CD4-positive, CD25-positive, alpha-beta regulatory T cell (primary cell): ENCODE results near the gene SLC45A1. TPM values are rescaled to one million over a fixed set of nuclear protein-coding genes. Genes with fewer than 3 reads are reported as not detected.

ENCODE experiments used
- ATAC-seq, 2 donors: fragments of 150-1000 bp; cut with Tn5 transposase; one replicate each; pipeline ENCODE4 v1.10.0; 2021; ENCODE audit warnings: low read depth in 2 of 2, moderate number of reproducible peaks in 2 of 2, moderate library complexity in 1 of 2
- DNase-seq, 3 donors: peaks; one replicate each; pipeline versions ENCODE4 v3.0.0 to v3.0.0-alpha.2; 2012 to 2022; ENCODE audit warnings: mixed read lengths in 1 of 3
- H3K27ac ChIP-seq: one replicate; pipeline ENCODE4 v1.7.0; 2013; ENCODE audit warnings: mild to moderate bottlenecking, low read length; ENCODE audit not compliant: insufficient read depth, poor library complexity, severe bottlenecking
- H3K27me3 ChIP-seq: one replicate; pipeline ENCODE4 v1.7.0; 2013; ENCODE audit warnings: low read length; ENCODE audit not compliant: control insufficient read depth, insufficient read depth
- H3K36me3 ChIP-seq: one replicate; pipeline ENCODE4 v1.7.0; 2013; ENCODE audit warnings: mild to moderate bottlenecking, low read length, moderate library complexity; ENCODE audit not compliant: control insufficient read depth, insufficient read depth
- H3K4me1 ChIP-seq: 2 replicates; pipeline ENCODE4 v1.7.0; 2013; ENCODE audit warnings: mild to moderate bottlenecking, low read length; ENCODE audit not compliant: insufficient read depth, control insufficient read depth, poor library complexity, severe bottlenecking
- H3K4me3 ChIP-seq: one replicate; pipeline ENCODE4 v1.7.0; 2013; ENCODE audit warnings: low read depth, mild to moderate bottlenecking, low read length, moderate library complexity
- H3K9me3 ChIP-seq, 2 experiments: 1 replicate in 1 of 2; 2 replicates in 1 of 2; pipeline ENCODE4 v1.7.0; 2013; ENCODE audit warnings: low read length in 2 of 2, mild to moderate bottlenecking in 1 of 2, moderate library complexity in 1 of 2; ENCODE audit not compliant: control insufficient read depth in 2 of 2
- H3K27ac Mint-ChIP-seq, 3 donors: one replicate each; pipeline ENCODE4 v1.8.0; 2020 to 2022; ENCODE audit warnings: mild to moderate bottlenecking in 3 of 3, mixed read lengths in 3 of 3, moderate library complexity in 2 of 3
- H3K27me3 Mint-ChIP-seq: one replicate; pipeline ENCODE4 v1.8.0; 2022; ENCODE audit warnings: mild to moderate bottlenecking, mixed read lengths
- H3K36me3 Mint-ChIP-seq: one replicate; pipeline ENCODE4 v1.8.0; 2020; ENCODE audit warnings: mixed read lengths
- H3K4me1 Mint-ChIP-seq, 4 donors: one replicate each; pipeline ENCODE4 v1.8.0; 2020 to 2022; ENCODE audit warnings: mixed read lengths in 4 of 4, mild to moderate bottlenecking in 1 of 4
- H3K4me3 Mint-ChIP-seq, 4 donors: one replicate each; pipeline ENCODE4 v1.8.0; 2020 to 2022; ENCODE audit warnings: mild to moderate bottlenecking in 4 of 4, mixed read lengths in 4 of 4, moderate library complexity in 3 of 4
- H3K9me3 Mint-ChIP-seq, 7 donors: one replicate each; pipeline ENCODE4 v1.8.0; 2020 to 2022; ENCODE audit warnings: mixed read lengths in 7 of 7, mild to moderate bottlenecking in 3 of 7, moderate library complexity in 2 of 7
- polyA plus RNA-seq, 4 donors: library from polyadenylated mRNA; unstranded; fragments of 300-500 nt; fragmentation: Illumina TruSeq; gene quantifications; one replicate each; pipeline ENCODE4 v1.2.3, GENCODE V29; 2021
- total RNA-seq: library from RNA; stranded (reverse); gene quantifications from one replicate; pipeline ENCODE4 v1.2.3, GENCODE V29; 2022

The SLC45A1 gene
- total and polyA plus RNA-seq, 5 donors from 2014 or later, result 0.47 to 1.4 (median 0.68) TPM

- Mint-ChIP-seq H3K9me3 (peaks cover 0 to 2% (median 0%) of the 10 kb centered on the region in 7 donors), H3K4me1 (peaks cover 37 to 91% (median 73%) of the 10 kb centered on the region in 4 donors), H3K4me3 (peak overlapping the region in 3 of 4 donors; percentile 21 to 52 (median 29)), H3K36me3 (peaks cover 30% of the 10 kb centered on the region), H3K27me3 (no peaks in the 10 kb centered on the region), H3K27ac (peak overlapping the region; percentile 38 to 91 (median 46))
- Histone ChIP-seq H3K27ac (no peak overlapping the region), H3K36me3 (peaks cover 28% of the 10 kb centered on the region), H3K27me3 (no peaks in the 10 kb centered on the region), H3K4me1 (peaks cover 53% of the 10 kb centered on the region), H3K4me3 (peak overlapping the region; percentile 3), H3K9me3 (no peaks in the 10 kb centered on the region)
- DNase-seq, result no peak
- no peak for ATAC-seq
Observed at GRCh38 chr1:8382051-8382505, 64.2 kb downstream of the SLC45A1 start.

- H3K36me3 Mint-ChIP-seq, result peaks cover 32% of the 10 kb centered on the region
- ATAC-seq, result peak; percentile 65
- Histone ChIP-seq H3K36me3 (peaks cover 29% of the 10 kb centered on the region), H3K4me1 (peaks cover 46% of the 10 kb centered on the region), H3K4me3 (peak overlapping the region; percentile 64), H3K27ac (peak overlapping the region; percentile 47), H3K9me3 (no peaks in the 10 kb centered on the region), H3K27me3 (no peaks in the 10 kb centered on the region)
- peak overlapping the region; percentile 39 to 94 (median 91) for H3K27ac Mint-ChIP-seq
- peak in 2 of 3 donors; percentile 32 to 39 for DNase-seq
- H3K4me3 Mint-ChIP-seq, result peak overlapping the region; percentile 52 to 82 (median 76)
- peaks cover 38 to 92% (median 73%) of the 10 kb centered on the region in 4 donors for H3K4me1 Mint-ChIP-seq
- H3K27me3 Mint-ChIP-seq, result no peaks in the 10 kb centered on the region
- peaks cover 0 to 2% (median 0%) of the 10 kb centered on the region in 7 donors for H3K9me3 Mint-ChIP-seq
Observed at GRCh38 chr1:8382608-8383505, 64.9 kb downstream of the SLC45A1 start.

GRCh38 chr1:8384088-8384487 lies 66.2 kb downstream of the SLC45A1 start:
- H3K4me3 Mint-ChIP-seq, result peak overlapping the region in 2 of 4 donors; percentile 6 to 33
- ATAC-seq, result no peak
- Histone ChIP-seq H3K9me3 (no peaks in the 10 kb centered on the region), H3K27me3 (no peaks in the 10 kb centered on the region), H3K4me3 (no peak overlapping the region), H3K4me1 (peaks cover 35% of the 10 kb centered on the region), H3K36me3 (peaks cover 34% of the 10 kb centered on the region), H3K27ac (peak overlapping the region; percentile 28)
- H3K4me1 Mint-ChIP-seq, result peaks cover 39 to 86% (median 67%) of the 10 kb centered on the region in 4 donors
- peak overlapping the region; percentile 65 to 89 (median 82) for H3K27ac Mint-ChIP-seq
- no peak for DNase-seq
- H3K27me3 Mint-ChIP-seq, result no peaks in the 10 kb centered on the region
- H3K36me3 Mint-ChIP-seq, result peaks cover 34% of the 10 kb centered on the region
- H3K9me3 Mint-ChIP-seq, result peaks cover 0 to 2% (median 0%) of the 10 kb centered on the region in 7 donors

- Mint-ChIP-seq H3K4me1 (peaks cover 39 to 85% (median 69%) of the 10 kb centered on the region in 4 donors), H3K27me3 (no peaks in the 10 kb centered on the region), H3K36me3 (peaks cover 39% of the 10 kb centered on the region), H3K4me3 (peak overlapping the region in 2 of 4 donors; percentile 7 to 33), H3K27ac (peak overlapping the region; percentile 65 to 89 (median 82)), H3K9me3 (peaks cover 0 to 2% (median 0%) of the 10 kb centered on the region in 7 donors)
- Histone ChIP-seq H3K27ac (no peak overlapping the region), H3K9me3 (no peaks in the 10 kb centered on the region), H3K4me3 (no peak overlapping the region), H3K36me3 (peaks cover 35% of the 10 kb centered on the region), H3K27me3 (no peaks in the 10 kb centered on the region), H3K4me1 (peaks cover 30% of the 10 kb centered on the region)
- DNase-seq (no peak), ATAC-seq (no peak)
Observed at GRCh38 chr1:8384577-8384976, 66.7 kb downstream of the SLC45A1 start.

- Histone ChIP-seq H3K27ac (no peak overlapping the region), H3K27me3 (no peaks in the 10 kb centered on the region), H3K4me3 (no peak overlapping the region), H3K36me3 (peaks cover 40% of the 10 kb centered on the region), H3K4me1 (peaks cover 30% of the 10 kb centered on the region), H3K9me3 (no peaks in the 10 kb centered on the region)
- Mint-ChIP-seq H3K4me1 (peaks cover 46 to 86% (median 73%) of the 10 kb centered on the region in 4 donors), H3K27ac (peak overlapping the region in 1 of 3 donors; percentile 52), H3K9me3 (peaks cover 0 to 2% (median 0%) of the 10 kb centered on the region in 7 donors), H3K36me3 (peaks cover 42% of the 10 kb centered on the region), H3K4me3 (no peak overlapping the region), H3K27me3 (no peaks in the 10 kb centered on the region)
- ATAC-seq, result no peak
- no peak for DNase-seq
Observed at GRCh38 chr1:8386247-8386646, 68.3 kb downstream of the SLC45A1 start.

- H3K36me3 ChIP-seq, result peaks cover 45% of the 10 kb centered on the region
- Mint-ChIP-seq H3K4me1 (peaks cover 42 to 82% (median 69%) of the 10 kb centered on the region in 4 donors), H3K9me3 (no peaks in the 10 kb centered on the region), H3K27me3 (no peaks in the 10 kb centered on the region), H3K27ac (peak overlapping the region; percentile 52 to 91 (median 80)), H3K36me3 (peaks cover 43% of the 10 kb centered on the region), H3K4me3 (peak overlapping the region in 1 of 4 donors; percentile 30)
- H3K4me1 ChIP-seq, result peaks cover 13% of the 10 kb centered on the region
- no peak overlapping the region for H3K4me3 ChIP-seq
- H3K27ac ChIP-seq, result no peak overlapping the region
- H3K9me3 ChIP-seq, result no peaks in the 10 kb centered on the region
- DNase-seq (no peak), ATAC-seq (no peak)
- H3K27me3 ChIP-seq, result no peaks in the 10 kb centered on the region
Observed at GRCh38 chr1:8388732-8389562, 71.0 kb downstream of the SLC45A1 start.

GRCh38 chr1:8389958-8390535 lies 72.1 kb downstream of the SLC45A1 start:
- DNase-seq, result no peak

More at GRCh38 chr1:8389958-8390535, 72.1 kb downstream of the SLC45A1 start:
- Mint-ChIP-seq H3K9me3 (no peaks in the 10 kb centered on the region), H3K27ac (peak overlapping the region; percentile 34 to 72 (median 52)), H3K36me3 (peaks cover 39% of the 10 kb centered on the region), H3K4me1 (peaks cover 42 to 82% (median 63%) of the 10 kb centered on the region in 4 donors), H3K27me3 (no peaks in the 10 kb centered on the region), H3K4me3 (no peak overlapping the region)
- Histone ChIP-seq H3K27ac (no peak overlapping the region), H3K36me3 (peaks cover 39% of the 10 kb centered on the region), H3K27me3 (no peaks in the 10 kb centered on the region), H3K4me1 (peaks cover 11% of the 10 kb centered on the region), H3K4me3 (no peak overlapping the region), H3K9me3 (no peaks in the 10 kb centered on the region)
- no peak for ATAC-seq
